ENCODE data around the gene IQSEC1. TPM values are rescaled to one million over a fixed set of nuclear protein-coding genes. Genes with fewer than 3 reads are reported as not detected.

IQSEC1 gene
- total RNA-seq, 1 donor from 2014 or later: 148 TPM

DNA sequence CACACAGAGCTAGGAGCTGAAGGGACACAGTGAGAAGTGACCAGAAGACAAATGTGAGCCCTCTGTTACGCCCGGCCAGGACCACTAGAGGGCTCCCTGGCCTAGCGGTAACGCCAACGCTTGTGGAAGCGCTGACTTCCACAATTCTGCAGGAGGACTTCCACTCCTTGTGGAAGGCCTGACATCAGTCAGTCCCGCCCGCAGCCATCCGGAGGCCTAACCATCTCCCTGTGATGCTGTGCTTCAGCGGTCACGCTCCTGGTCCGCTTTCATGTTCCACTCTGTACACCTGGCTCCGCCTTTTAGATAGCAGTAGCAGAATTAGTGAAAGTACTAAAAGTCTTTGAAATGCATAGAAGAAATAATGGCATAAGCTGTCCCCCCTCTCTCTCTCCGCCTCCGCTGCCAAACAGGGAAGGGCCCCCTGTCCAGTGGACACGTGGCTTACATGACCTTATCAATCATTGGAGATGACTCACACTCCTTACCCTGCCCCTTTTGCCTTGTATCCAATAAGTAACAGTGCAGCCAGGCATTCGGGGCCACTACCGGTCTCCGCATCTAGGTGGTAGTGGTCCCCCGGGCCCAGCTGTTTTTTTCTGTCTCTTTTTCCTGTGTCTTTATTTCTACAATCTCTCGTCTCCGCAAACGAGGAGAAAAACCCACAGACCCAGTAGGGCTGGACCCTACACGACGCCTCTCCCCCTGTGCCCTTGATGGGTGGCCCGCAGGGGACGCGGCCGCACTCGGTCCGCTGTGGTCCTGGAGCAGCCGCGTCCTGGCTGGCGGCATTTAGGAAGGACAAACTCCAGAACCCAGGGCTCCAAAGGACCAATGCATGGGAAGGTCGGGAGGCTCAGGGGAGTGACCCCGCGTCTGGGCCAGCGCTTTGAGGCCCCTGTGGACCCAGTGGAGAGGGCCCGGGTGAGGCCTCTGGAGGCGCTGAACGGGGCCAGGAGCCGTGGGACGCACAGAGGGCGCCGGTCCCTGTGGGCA lies 204.9 kb downstream of the IQSEC1 start:
- peaks cover 3 to 15% of the 10 kb centered on the region in 2 donors for H3K4me1 ChIP-seq
- DNase-seq (ENCODE audit: low spot score in 2 of 2): peak; percentile 53 to 94
- no peak overlapping the region for H3K27ac ChIP-seq
- no peaks in the 10 kb centered on the region for H3K9me3 ChIP-seq
- TF ChIP-seq, protein P1, sequence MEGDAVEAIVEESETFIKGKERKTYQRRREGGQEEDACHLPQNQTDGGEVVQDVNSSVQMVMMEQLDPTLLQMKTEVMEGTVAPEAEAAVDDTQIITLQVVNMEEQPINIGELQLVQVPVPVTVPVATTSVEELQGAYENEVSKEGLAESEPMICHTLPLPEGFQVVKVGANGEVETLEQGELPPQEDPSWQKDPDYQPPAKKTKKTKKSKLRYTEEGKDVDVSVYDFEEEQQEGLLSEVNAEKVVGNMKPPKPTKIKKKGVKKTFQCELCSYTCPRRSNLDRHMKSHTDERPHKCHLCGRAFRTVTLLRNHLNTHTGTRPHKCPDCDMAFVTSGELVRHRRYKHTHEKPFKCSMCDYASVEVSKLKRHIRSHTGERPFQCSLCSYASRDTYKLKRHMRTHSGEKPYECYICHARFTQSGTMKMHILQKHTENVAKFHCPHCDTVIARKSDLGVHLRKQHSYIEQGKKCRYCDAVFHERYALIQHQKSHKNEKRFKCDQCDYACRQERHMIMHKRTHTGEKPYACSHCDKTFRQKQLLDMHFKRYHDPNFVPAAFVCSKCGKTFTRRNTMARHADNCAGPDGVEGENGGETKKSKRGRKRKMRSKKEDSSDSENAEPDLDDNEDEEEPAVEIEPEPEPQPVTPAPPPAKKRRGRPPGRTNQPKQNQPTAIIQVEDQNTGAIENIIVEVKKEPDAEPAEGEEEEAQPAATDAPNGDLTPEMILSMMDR (IDR thresholded peaks at IDR 0.05): peak; percentile 90 to 96 (median 91)
- H3K27me3 ChIP-seq: no peaks in the 10 kb centered on the region
- no peaks in the 10 kb centered on the region for H3K36me3 ChIP-seq
- H3K4me3 ChIP-seq: peak overlapping the region; percentile 20 to 30
- intact Hi-C loops (cut with DNase I): loop anchor here (1.0 to 10.0 kb wide), 5 partner anchors 24 to 586 kb away; partner anchors contain the start of gene RPL32

DNA sequence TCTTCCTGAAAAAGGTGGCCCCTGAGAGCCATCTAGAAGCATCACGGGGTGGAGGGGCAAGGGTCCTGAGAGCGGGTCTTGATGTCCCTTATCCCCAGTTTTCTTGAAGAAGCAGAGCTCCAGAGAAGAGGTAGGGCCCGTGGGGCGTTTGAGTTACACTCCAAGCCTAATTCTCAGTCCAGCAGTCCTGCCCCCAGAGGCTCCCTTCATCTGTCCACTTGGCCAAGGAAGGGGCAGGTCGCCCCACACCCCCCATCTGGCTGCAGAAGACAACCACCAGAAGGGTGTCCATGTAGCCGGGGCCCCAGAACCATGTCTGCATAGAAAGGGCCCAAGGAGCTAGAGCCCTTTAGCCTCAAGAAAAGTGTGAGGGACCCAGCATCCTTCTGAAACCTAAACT lies 206.4 kb downstream of the IQSEC1 start:
- TF ChIP-seq, protein P1 (IDR thresholded peaks at IDR 0.05): no peak
- H3K27me3 ChIP-seq: no peaks in the 10 kb centered on the region
- no peaks in the 10 kb centered on the region for H3K9me3 ChIP-seq
- intact Hi-C loops (cut with DNase I): loop anchor here (10.0 kb wide), 1 partner anchor 588 kb away; no protein-coding TSS in a partner anchor
- H3K36me3 ChIP-seq: no peaks in the 10 kb centered on the region
- no peak overlapping the region for H3K27ac ChIP-seq
- peaks cover 3 to 15% of the 10 kb centered on the region in 2 donors for H3K4me1 ChIP-seq
- no peak overlapping the region for H3K4me3 ChIP-seq
- DNase-seq (ENCODE audit: low spot score in 2 of 2): no peak

DNA sequence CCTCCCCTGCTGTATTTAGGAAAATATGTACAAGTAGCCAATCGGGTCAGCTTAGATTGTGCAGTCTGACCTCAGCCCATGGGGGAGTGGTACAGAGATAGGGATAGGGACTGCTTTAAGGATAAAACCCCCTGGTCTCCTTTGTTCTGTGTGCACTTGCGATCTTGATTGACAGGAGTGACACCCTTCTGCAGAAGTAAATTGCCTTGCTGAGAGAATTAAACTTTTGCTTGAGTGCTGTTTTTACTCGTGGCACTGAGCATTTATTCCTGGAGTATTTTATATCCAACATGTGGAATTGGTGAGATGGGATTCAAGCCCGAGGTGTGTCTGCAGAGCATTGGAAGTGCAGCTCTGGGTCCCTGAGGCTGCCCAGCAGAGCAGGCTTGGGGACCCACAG lies 208.0 kb downstream of the IQSEC1 start:
- Histone ChIP-seq H3K36me3 (no peaks in the 10 kb centered on the region), H3K27ac (no peak overlapping the region), H3K9me3 (no peaks in the 10 kb centered on the region), H3K27me3 (no peaks in the 10 kb centered on the region), H3K4me1 (peaks cover 3 to 7% of the 10 kb centered on the region in 2 donors), H3K4me3 (no peak overlapping the region)
- intact Hi-C loops (cut with DNase I): loop anchor here (10.0 kb wide), 1 partner anchor 590 kb away; no protein-coding TSS in a partner anchor
- DNase-seq (ENCODE audit: low spot score in 2 of 2): no peak
- TF ChIP-seq, protein P1 (IDR thresholded peaks at IDR 0.05): no peak

DNA sequence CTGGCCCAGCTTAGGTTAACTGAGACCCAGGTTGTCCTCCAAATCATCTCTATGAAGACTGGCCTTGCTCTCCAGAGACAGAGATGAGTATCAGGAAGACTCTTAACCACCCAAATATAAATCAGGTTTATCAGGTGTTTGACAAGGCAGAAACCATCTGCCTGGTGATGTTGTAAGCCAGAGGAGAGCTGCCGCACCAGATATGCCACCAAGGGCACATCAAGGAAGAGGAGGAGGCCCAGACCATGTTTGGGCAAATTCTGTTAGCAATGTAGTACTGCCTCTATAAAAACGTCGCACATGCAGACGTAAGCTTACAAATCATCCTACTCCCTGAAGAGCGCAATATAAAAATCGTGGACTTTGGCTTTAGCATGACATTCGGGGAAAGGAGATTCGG lies 210.8 kb downstream of the IQSEC1 start:
- intact Hi-C loops (cut with DNase I): loop anchor here (10.0 kb wide), 1 partner anchor 592 kb away; no protein-coding TSS in a partner anchor
- Histone ChIP-seq H3K27me3 (no peaks in the 10 kb centered on the region), H3K9me3 (no peaks in the 10 kb centered on the region), H3K4me3 (no peak overlapping the region), H3K36me3 (no peaks in the 10 kb centered on the region), H3K27ac (no peak overlapping the region), H3K4me1 (no peaks in the 10 kb centered on the region)
- DNase-seq (ENCODE audit: low spot score in 2 of 2): no peak
- TF ChIP-seq, protein P1 (IDR thresholded peaks at IDR 0.05): no peak

DNA sequence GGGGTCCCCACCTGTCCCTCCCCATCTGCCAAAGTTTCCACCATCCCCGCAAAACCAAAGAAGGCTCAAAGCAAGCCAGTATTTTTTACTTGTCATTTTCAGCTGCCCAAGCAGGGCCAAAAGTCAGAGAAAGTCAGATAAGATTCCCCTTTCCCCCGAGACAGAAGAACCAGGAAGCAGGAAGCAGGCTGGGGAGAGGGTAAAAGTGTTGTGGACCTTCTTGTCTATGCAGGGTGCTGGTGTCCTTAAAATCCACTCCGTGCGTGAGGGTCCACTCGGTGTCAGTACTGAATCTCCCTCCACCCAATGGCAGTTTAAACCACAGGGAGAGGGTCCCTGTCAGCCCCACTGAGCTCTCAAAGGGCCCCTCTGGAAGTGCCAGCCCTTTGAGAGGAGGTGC lies 211.6 kb downstream of the IQSEC1 start:
- H3K27ac ChIP-seq: no peak overlapping the region
- no peak for DNase-seq (ENCODE audit: low spot score in 2 of 2)
- no peak overlapping the region for H3K4me3 ChIP-seq
- no peaks in the 10 kb centered on the region for H3K27me3 ChIP-seq
- H3K4me1 ChIP-seq: no peaks in the 10 kb centered on the region
- H3K9me3 ChIP-seq: no peaks in the 10 kb centered on the region
- TF ChIP-seq, protein P1 (IDR thresholded peaks at IDR 0.05): no peak
- intact Hi-C loops (cut with DNase I): loop anchor here (10.0 kb wide), 1 partner anchor 593 kb away; no protein-coding TSS in a partner anchor
- no peaks in the 10 kb centered on the region for H3K36me3 ChIP-seq
